Keratinocyte (primary cell): ENCODE data around the gene TSPAN1. TPM values are rescaled to one million over a fixed set of nuclear protein-coding genes. Genes with fewer than 3 reads are reported as not detected.

Experiments used
- DNase-seq: peaks from one replicate; pipeline ENCODE4 v3.0.0-alpha.2; 2011; ENCODE audit warnings: low read depth, missing footprints, low spot score
- FAIRE-seq: peaks from 2 replicates; lab custom pipeline; 2011; peaks lifted over from hg19 to GRCh38; lab: Jason Lieb, UNC
- H2AFZ ChIP-seq: 2 replicates; pipeline ENCODE4 v1.6.0; 2012; ENCODE audit warnings: low read length, control low read depth, inconsistent platforms; ENCODE audit not compliant: control insufficient read depth
- H3K27ac ChIP-seq: 2 replicates; pipeline ENCODE4 v1.5.1; 2011; ENCODE audit warnings: low read length; ENCODE audit not compliant: control insufficient read depth, insufficient read depth
- H3K27me3 ChIP-seq: 3 replicates; pipeline ENCODE4 v1.6.0; 2011; ENCODE audit warnings: low read length; ENCODE audit not compliant: control insufficient read depth, insufficient read depth; ENCODE audit errors: extremely low read depth
- H3K36me3 ChIP-seq, 2 experiments: 2 replicates in 1 of 2; 3 replicates in 1 of 2; pipeline ENCODE4 v1.5.1; 2011; ENCODE audit warnings: low read length in 2 of 2, mild to moderate bottlenecking in 1 of 2; ENCODE audit not compliant: control insufficient read depth in 2 of 2, insufficient read depth in 2 of 2; ENCODE audit errors: extremely low read depth in 1 of 2
- H3K4me1 ChIP-seq: 3 replicates; pipeline ENCODE4 v1.5.1; 2011; ENCODE audit warnings: low read length; ENCODE audit not compliant: control insufficient read depth, insufficient read depth; ENCODE audit errors: extremely low read depth
- H3K4me2 ChIP-seq: 3 replicates; pipeline ENCODE4 v1.6.0; 2011; ENCODE audit warnings: low read depth, low read length; ENCODE audit not compliant: control insufficient read depth, insufficient read depth; ENCODE audit errors: extremely low read depth
- H3K4me3 ChIP-seq, 3 experiments: fragments of 200-600 bp in 1 of 3; sonication (generic) in 1 of 3; 2 replicates in 2 of 3; 3 replicates in 1 of 3; pipeline ENCODE4 v1.5.1; 2011 to 2016; ENCODE audit warnings: low read length in 3 of 3, mild to moderate bottlenecking in 3 of 3, control low read depth in 2 of 3, inconsistent platforms in 1 of 3, low read depth in 1 of 3, mixed read lengths in 1 of 3, mixed run types in 1 of 3, moderate library complexity in 1 of 3; ENCODE audit not compliant: control insufficient read depth in 2 of 3, insufficient read depth in 2 of 3; ENCODE audit errors: extremely low read depth in 1 of 3
- H3K79me2 ChIP-seq: 2 replicates; pipeline ENCODE4 v1.6.0; 2012; ENCODE audit warnings: low read length; ENCODE audit not compliant: control insufficient read depth, insufficient read depth
- H3K9ac ChIP-seq: 3 replicates; pipeline ENCODE4 v1.6.0; 2011; ENCODE audit warnings: low read length; ENCODE audit not compliant: control insufficient read depth, insufficient read depth; ENCODE audit errors: extremely low read depth
- H3K9me1 ChIP-seq: 3 replicates; pipeline ENCODE4 v1.6.0; 2011; ENCODE audit warnings: low read length; ENCODE audit not compliant: control insufficient read depth, insufficient read depth; ENCODE audit errors: extremely low read depth
- H3K9me3 ChIP-seq: 2 replicates; pipeline ENCODE4 v1.5.1; 2012; ENCODE audit warnings: low read depth, low read length; ENCODE audit not compliant: control insufficient read depth
- H4K20me1 ChIP-seq: 3 replicates; pipeline ENCODE4 v1.6.0; 2011; ENCODE audit warnings: low read length; ENCODE audit not compliant: control insufficient read depth, insufficient read depth; ENCODE audit errors: extremely low read depth
- EZH2 ChIP-seq: IDR thresholded peaks from one replicate; pipeline ENCODE4 v1.6.1; 2012; ENCODE audit warnings: inconsistent platforms, mild to moderate bottlenecking, low read length, moderate library complexity
- dilution Hi-C: fragments of 300-500 bp; cut with MboI; formaldehyde crosslinking; loops from one replicate; pipeline ENCODE4 v1.7.0; 2020; ENCODE audit warnings: low sequenced_read_pairs; ENCODE audit not compliant: extremely low pct_ligation_motif_present
- polyA plus RNA-seq, 5 experiments: library from polyadenylated mRNA; depleted of rRNA in 3 of 5; stranded (reverse) in 3 of 5; stranded (forward) in 1 of 5; unstranded in 1 of 5; fragments of >200 nt; gene quantifications; 1 replicate in 1 of 5; 2 replicates in 3 of 5; 3 replicates in 1 of 5; pipeline versions ENCODE4 v1.2.1 to v1.2.3, GENCODE V29; 2011 to 2012; ENCODE audit warnings: missing spikeins in 2 of 5, low read depth in 1 of 5, low replicate concordance in 1 of 5
- TF ChIP-seq, protein P1 (sequence below), 3 experiments: IDR thresholded peaks in 1 of 3; conservative IDR thresholded peaks in 1 of 3; optimal IDR thresholded peaks in 1 of 3; 2 replicates in 2 of 3; 3 replicates in 1 of 3; pipeline versions ENCODE3 to v1.5.1; 2011; ENCODE audit warnings: low read length in 3 of 3, mild to moderate bottlenecking in 3 of 3, moderate library complexity in 2 of 3, control low read depth in 1 of 3, inconsistent platforms in 1 of 3; ENCODE audit not compliant: insufficient read depth in 2 of 3; ENCODE audit errors: extremely low read depth in 1 of 3

Gene TSPAN1
- polyA plus RNA-seq, 1 donor (not counting 4 experiments of a cell fraction or from before 2014, with no cell fraction given): 312 TPM

DNA sequence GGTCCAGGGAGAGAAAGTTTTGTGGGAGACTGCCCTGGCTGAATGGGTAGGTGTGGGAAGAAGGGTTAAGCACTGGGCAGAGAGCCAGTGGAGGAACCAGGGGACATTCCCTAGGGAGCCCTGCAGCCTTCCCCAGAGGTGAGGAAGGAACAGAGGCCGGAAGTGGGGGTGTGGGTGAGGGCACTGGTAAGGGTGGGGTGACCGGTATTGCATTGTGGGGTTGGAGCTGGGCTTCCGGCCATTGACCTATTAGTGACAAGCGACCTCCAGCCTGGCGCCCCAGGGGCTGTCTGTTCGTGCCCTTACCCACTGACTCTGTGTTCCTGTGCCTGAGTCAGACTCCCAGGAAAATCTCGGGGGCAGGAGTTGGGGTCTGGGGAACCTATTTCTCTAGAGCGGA lies 3.5 kb upstream of the TSPAN1 start:
- Histone ChIP-seq H4K20me1 (no peaks in the 10 kb centered on the region), H3K4me1 (peaks cover 21% of the 10 kb centered on the region), H3K4me2 (no peak overlapping the region), H3K9me1 (no peaks in the 10 kb centered on the region), H3K9ac (no peak overlapping the region), H3K9me3 (no peaks in the 10 kb centered on the region), H3K27me3 (peaks cover 17% of the 10 kb centered on the region), H2AFZ (no peak overlapping the region), H3K27ac (no peak overlapping the region), H3K79me2 (no peaks in the 10 kb centered on the region), H3K36me3 (no peaks in the 10 kb centered on the region), H3K4me3 (no peak overlapping the region)
- FAIRE-seq (no peak), DNase-seq (no peak)
- dilution Hi-C loops: no loop called here
- TF ChIP-seq, protein P1, sequence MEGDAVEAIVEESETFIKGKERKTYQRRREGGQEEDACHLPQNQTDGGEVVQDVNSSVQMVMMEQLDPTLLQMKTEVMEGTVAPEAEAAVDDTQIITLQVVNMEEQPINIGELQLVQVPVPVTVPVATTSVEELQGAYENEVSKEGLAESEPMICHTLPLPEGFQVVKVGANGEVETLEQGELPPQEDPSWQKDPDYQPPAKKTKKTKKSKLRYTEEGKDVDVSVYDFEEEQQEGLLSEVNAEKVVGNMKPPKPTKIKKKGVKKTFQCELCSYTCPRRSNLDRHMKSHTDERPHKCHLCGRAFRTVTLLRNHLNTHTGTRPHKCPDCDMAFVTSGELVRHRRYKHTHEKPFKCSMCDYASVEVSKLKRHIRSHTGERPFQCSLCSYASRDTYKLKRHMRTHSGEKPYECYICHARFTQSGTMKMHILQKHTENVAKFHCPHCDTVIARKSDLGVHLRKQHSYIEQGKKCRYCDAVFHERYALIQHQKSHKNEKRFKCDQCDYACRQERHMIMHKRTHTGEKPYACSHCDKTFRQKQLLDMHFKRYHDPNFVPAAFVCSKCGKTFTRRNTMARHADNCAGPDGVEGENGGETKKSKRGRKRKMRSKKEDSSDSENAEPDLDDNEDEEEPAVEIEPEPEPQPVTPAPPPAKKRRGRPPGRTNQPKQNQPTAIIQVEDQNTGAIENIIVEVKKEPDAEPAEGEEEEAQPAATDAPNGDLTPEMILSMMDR (optimal IDR thresholded peaks at IDR 0.05 in 1 of 3, IDR thresholded peaks at IDR 0.05 in 1 of 3, conservative IDR thresholded peaks at IDR 0.05 in 1 of 3; ENCODE audit: extremely low read depth in 1 of 3, insufficient read depth in 2 of 3, low read length in 3 of 3): no peak
- no peak for TF ChIP-seq EZH2

DNA sequence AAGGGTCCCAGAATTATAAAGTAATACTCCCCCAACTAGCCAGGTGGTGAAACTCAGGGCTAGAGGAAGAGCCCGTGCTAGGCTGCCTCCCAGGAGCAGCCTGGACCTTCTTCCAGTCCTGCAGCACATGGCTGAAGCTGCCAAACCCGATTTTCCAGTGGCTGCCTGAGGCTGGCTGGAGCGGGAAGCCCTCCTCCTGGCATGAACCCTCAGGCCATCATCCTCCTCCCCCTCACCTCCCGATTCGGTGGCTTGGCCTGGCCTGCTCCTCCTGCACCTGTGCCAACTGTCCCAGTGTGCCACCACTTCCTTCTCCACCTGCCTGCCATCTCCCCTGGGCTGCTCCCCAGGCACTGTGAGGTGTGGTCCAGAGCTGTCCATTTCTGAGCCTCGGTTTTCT lies 3.0 kb upstream of the TSPAN1 start:
- Histone ChIP-seq H3K4me3 (no peak overlapping the region), H3K79me2 (no peaks in the 10 kb centered on the region), H3K9ac (no peak overlapping the region), H3K9me1 (no peaks in the 10 kb centered on the region), H3K27me3 (peaks cover 14% of the 10 kb centered on the region), H4K20me1 (no peaks in the 10 kb centered on the region), H3K4me2 (no peak overlapping the region), H3K9me3 (no peaks in the 10 kb centered on the region), H2AFZ (no peak overlapping the region), H3K36me3 (no peaks in the 10 kb centered on the region), H3K4me1 (peaks cover 21% of the 10 kb centered on the region), H3K27ac (no peak overlapping the region)
- no peak for DNase-seq
- dilution Hi-C loops: no loop called here
- no peak for FAIRE-seq
- no peak for TF ChIP-seq EZH2
- TF ChIP-seq, protein P1 (optimal IDR thresholded peaks at IDR 0.05 in 1 of 3, IDR thresholded peaks at IDR 0.05 in 1 of 3, conservative IDR thresholded peaks at IDR 0.05 in 1 of 3; ENCODE audit: extremely low read depth in 1 of 3, insufficient read depth in 2 of 3, low read length in 3 of 3): no peak
